ENCODE results near the gene CAMSAP3. TPM values are rescaled to one million over a fixed set of nuclear protein-coding genes. Genes with fewer than 3 reads are reported as not detected.

CAMSAP3 gene
- total RNA-seq, 1 experiment from 2014 or later: 28.4 TPM

DNA sequence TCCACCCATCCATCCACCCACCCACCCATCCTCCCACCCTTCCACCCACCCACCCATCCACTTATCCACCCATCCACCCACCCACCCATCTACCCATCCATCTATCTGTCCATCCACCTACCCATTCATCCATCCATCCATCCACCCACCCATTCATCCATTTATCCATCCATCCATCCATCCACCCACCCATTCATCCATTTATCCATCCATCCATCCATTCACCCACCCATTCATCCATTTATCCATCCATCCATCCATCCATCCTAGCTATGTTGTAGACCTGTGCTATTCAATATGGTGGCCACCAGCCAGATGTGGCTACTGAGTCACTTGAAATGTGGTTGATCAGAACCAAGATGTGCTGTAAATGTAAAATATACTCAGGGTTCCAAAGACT, 5.1 kb downstream of the CAMSAP3 start:
- H3K36me3 Mint-ChIP-seq (ENCODE audit: insufficient read depth in 1 of 3, low read depth in 3 of 3): peaks cover 7 to 23% (median 20%) of the 10 kb centered on the region in 3 experiments
- H2AK5ac ChIP-seq (ENCODE audit: insufficient read length, low read length): no peak overlapping the region
- peaks cover 1% of the 10 kb centered on the region; the same call in 1 of the 2 replicates for H3K27me3 Mint-ChIP-seq (ENCODE audit: low read depth)
- H3K23me2 ChIP-seq (ENCODE audit: insufficient read length, low read depth, low read length, poor library complexity, severe bottlenecking): peaks cover 9% of the 10 kb centered on the region
- no peaks in the 10 kb centered on the region for H3K9me3 ChIP-seq (ENCODE audit: control insufficient read depth, low read depth, low read length)
- H3K14ac ChIP-seq (ENCODE audit: insufficient read depth, low read length): no peak overlapping the region
- no peak overlapping the region for H3K4ac ChIP-seq (ENCODE audit: low read depth, low read length)
- no peak overlapping the region for H3K23ac ChIP-seq (ENCODE audit: insufficient read length, low read depth, low read length)
- H3K4me2 ChIP-seq (ENCODE audit: insufficient read depth, insufficient read length, low read length): no peak overlapping the region
- H3K4me1 ChIP-seq (ENCODE audit: insufficient read depth, low read length): no peaks in the 10 kb centered on the region; the same call in 1 of the 2 replicates
- H2BK5ac ChIP-seq (ENCODE audit: insufficient read length, low read length): no peak overlapping the region
- H3T11ph ChIP-seq (ENCODE audit: low read length): no peak overlapping the region
- H2BK12ac ChIP-seq (ENCODE audit: insufficient read length, low read depth, low read length): no peak overlapping the region
- H3K4me3 Mint-ChIP-seq: no peak overlapping the region
- no peak overlapping the region for H4K91ac ChIP-seq (ENCODE audit: insufficient read length, low read depth, low read length)
- H4K5ac ChIP-seq (ENCODE audit: insufficient read length, low read depth, low read length): no peak overlapping the region
- TF ChIP-seq, protein P1, sequence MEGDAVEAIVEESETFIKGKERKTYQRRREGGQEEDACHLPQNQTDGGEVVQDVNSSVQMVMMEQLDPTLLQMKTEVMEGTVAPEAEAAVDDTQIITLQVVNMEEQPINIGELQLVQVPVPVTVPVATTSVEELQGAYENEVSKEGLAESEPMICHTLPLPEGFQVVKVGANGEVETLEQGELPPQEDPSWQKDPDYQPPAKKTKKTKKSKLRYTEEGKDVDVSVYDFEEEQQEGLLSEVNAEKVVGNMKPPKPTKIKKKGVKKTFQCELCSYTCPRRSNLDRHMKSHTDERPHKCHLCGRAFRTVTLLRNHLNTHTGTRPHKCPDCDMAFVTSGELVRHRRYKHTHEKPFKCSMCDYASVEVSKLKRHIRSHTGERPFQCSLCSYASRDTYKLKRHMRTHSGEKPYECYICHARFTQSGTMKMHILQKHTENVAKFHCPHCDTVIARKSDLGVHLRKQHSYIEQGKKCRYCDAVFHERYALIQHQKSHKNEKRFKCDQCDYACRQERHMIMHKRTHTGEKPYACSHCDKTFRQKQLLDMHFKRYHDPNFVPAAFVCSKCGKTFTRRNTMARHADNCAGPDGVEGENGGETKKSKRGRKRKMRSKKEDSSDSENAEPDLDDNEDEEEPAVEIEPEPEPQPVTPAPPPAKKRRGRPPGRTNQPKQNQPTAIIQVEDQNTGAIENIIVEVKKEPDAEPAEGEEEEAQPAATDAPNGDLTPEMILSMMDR (conservative IDR thresholded peaks at IDR 0.05): no peak
- peaks cover 18 to 36% of the 10 kb centered on the region in 2 experiments for H3K4me1 Mint-ChIP-seq
- H2AFZ ChIP-seq (ENCODE audit: low read length): no peak overlapping the region
- H3K79me2 ChIP-seq (ENCODE audit: insufficient read depth, low read length): no peaks in the 10 kb centered on the region; the same call in 1 of the 2 replicates
- no peak overlapping the region for H2BK120ac ChIP-seq (ENCODE audit: low read depth, low read length, poor library complexity, severe bottlenecking)
- no peak overlapping the region for H3K18ac ChIP-seq (ENCODE audit: insufficient read length, low read depth, low read length)
- H3K79me1 ChIP-seq (ENCODE audit: insufficient read depth, low read depth, low read length, poor library complexity, severe bottlenecking): peaks cover 7% of the 10 kb centered on the region
- no peaks in the 10 kb centered on the region for H4K20me1 ChIP-seq (ENCODE audit: control insufficient read depth, insufficient read depth, insufficient read length)
- H2BK15ac ChIP-seq (ENCODE audit: low read depth, low read length): no peak overlapping the region
- H3K56ac ChIP-seq (ENCODE audit: insufficient read length, low read depth, low read length): no peak overlapping the region
- H4K8ac ChIP-seq (replicated peaks; ENCODE audit: insufficient read length, low read depth, low read length): no peak overlapping the region
- no peaks in the 10 kb centered on the region for H3K27me3 ChIP-seq (ENCODE audit: insufficient read depth, low read length)
- H3K9ac ChIP-seq (ENCODE audit: extremely low read depth, insufficient read length, low read length): no peak overlapping the region
- no peak for DNase-seq
- no peak overlapping the region for H3K27ac Mint-ChIP-seq
- H3K27ac ChIP-seq (ENCODE audit: insufficient read length, low read depth, low read length): no peak overlapping the region
- H3K9me3 Mint-ChIP-seq: peaks cover 0 to 2% of the 10 kb centered on the region in 2 experiments; a peak in 1 of 5 replicates
- no peak overlapping the region for H2BK20ac ChIP-seq (ENCODE audit: low read depth, low read length, poor library complexity, severe bottlenecking)

All from H9 (cell line).